GM12801 (cell line): Measurements from ENCODE around the gene SLC29A3.

Source experiments
- CTCF ChIP-seq: IDR thresholded peaks from one replicate; pipeline ENCODE4 v1.5.1; 2011; ENCODE audit warnings: control low read depth; ENCODE audit not compliant: insufficient read length; ENCODE audit errors: extremely low read depth

SLC29A3 gene

GRCh38 chr10:71355886-71356285 is 36.8 kb downstream of the SLC29A3 start:
- no peak for TF ChIP-seq CTCF

- no peak for TF ChIP-seq CTCF
Measured at GRCh38 chr10:71357792-71358265, 38.8 kb downstream of the SLC29A3 start.

- TF ChIP-seq CTCF = no peak
Measured at GRCh38 chr10:71358277-71358676, 39.2 kb downstream of the SLC29A3 start.

GRCh38 chr10:71359364-71360046 is 40.4 kb downstream of the SLC29A3 start:
- TF ChIP-seq CTCF = no peak

- no peak for TF ChIP-seq CTCF
Measured at GRCh38 chr10:71360735-71361134, 41.7 kb downstream of the SLC29A3 start.

GRCh38 chr10:71361581-71361980 is 42.5 kb downstream of the SLC29A3 start:
- no peak for TF ChIP-seq CTCF

- TF ChIP-seq CTCF = no peak
Measured at GRCh38 chr10:71362141-71362540, 43.1 kb downstream of the SLC29A3 start.

- TF ChIP-seq CTCF = no peak
Measured at GRCh38 chr10:71363936-71364335, 44.9 kb downstream of the SLC29A3 start.
